GM18861 (cell line): ENCODE results near the gene RIMBP2.

ENCODE experiments used
- ATAC-seq: cut with Tn5 transposase; IDR thresholded peaks from one replicate; pipeline ENCODE4 v1.9.1; 2021; ENCODE audit not compliant: unreplicated experiment

Gene RIMBP2

DNA sequence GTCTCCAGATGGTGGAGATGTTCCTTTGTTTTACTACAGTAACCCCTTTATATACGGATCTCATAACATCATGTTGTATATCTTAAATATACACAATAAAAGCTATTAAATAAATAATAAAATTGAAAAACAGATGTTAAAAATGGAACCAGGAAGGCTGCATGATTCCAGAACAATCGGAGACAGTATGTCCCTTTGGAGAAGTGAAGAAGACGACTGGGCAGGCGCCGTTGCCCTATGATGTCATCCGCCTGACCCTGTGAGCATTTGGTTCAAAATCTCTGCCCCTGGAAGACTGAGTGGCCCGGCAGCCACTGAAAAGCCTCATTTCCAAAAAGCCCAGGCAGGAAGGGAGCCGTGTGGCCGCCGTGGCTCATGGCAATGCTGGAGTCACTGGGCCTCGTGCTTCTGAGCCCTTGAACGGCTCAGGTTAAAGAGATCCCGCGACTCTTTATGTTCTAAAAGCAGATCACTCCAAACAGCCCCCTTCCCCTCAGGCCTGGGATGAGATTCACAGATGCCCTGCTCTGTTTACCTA, 30.8 kb downstream of the RIMBP2 start:
- ATAC-seq: no peak

DNA sequence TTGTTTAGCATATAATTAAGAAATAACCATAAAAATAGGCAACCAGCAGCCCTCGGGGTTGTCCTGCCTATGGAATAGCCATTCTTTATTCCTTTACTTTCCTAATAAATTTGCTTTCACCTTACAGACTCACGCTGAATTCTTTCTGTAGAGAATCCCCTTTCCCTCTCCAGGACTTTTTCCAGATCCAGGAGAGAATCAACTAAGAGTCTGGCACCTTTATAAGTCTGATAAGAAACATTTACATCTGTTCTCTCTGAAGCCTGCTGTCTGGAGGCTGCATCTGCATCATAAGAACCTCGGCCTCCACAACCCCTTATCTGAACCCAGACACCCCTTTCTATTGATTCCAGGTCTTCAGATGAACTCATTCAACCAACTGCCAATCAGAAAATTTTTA, 32.3 kb downstream of the RIMBP2 start:
- ATAC-seq: no peak

DNA sequence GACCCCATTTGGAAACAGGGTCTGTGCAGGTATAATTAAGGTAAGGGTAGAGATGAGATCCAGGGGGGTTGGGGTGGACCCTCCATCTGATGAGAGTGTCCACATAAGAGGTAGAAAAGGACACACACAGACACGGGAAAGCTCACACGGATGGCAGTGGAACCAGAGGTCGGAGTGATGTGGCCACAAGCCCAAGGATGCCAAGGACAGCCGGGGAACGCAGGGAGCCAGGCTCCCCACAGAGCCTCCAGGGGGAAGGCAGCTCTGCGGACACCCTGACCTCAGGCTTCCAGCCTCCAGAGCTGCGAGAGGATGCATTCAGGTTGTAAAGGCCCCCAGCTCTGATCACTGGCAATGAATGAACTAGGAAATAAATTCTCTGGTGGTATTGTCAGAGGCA, 33.0 kb downstream of the RIMBP2 start:
- no peak for ATAC-seq

DNA sequence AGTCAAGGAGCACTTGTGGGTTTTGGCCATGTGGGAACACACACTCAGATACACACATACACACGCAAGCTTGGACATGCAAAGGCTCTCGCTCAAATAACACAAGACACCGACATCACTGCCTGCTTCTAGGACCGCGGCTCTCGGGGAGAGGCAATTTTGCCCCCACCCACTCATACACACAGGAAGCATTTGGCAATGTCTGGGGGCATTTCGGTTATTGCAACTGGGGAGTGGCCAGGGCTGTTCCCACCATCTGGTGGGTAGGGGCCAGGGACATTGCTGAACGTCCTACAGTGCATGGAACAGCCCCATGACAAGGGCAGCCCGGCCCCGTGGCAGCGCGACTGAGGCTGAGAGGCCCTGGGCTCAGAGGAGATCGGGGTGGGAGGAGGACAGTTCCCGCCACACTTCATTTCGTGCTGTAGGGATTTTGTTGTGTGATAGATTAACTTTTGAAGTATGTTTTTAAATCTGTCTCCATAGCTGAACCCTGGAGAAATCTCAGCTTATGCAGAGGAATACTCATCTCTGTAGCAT, 35.6 kb downstream of the RIMBP2 start:
- ATAC-seq: no peak

DNA sequence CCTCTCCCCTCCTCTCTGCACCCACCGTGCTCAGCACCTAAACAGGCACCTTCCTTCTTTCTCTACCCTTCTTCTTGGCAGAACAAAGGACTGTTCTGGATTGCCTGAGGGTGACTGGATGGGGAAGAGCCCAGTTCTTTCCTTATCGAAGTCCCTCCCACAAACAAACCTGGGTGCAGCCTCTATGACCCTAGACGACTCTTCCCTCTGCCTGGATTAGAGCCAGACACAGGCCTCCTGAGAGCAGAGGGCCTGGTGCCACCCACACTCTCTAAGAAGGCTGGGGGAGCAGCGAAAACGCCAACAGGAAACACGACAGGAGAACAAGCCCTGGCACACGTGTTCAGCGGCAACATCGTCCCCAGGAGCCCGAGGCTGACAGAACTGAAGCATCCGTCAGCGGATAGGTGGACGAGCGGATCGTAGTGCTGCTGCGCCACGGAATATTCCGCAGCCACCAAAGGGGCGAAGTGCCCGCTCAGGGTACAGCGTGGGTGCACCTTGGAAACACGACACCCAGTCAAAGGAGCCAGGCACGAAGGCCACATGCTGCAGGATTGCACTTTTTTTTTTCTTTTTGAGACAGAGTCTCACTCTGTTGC, 38.0 kb downstream of the RIMBP2 start:
- ATAC-seq: no peak

DNA sequence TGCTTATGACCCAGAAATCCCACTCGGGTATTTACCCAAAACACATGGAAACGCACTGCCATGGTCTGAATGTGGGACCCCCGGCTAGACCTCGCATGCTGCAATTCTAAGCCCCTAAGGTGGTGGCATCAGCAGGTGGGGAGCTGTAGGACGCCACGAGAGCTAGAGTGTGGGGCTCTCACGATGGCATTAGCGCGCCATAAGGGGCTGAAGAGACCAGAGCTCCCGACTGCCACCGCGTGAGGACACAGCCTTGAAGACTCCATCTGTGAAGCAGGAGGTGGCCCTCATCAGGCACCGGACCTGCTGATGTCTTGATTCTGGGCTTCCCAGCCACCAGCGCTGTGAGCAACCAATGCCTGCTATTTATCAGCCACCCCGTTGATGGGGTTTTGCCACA, 40.3 kb downstream of the RIMBP2 start:
- ATAC-seq: no peak

DNA sequence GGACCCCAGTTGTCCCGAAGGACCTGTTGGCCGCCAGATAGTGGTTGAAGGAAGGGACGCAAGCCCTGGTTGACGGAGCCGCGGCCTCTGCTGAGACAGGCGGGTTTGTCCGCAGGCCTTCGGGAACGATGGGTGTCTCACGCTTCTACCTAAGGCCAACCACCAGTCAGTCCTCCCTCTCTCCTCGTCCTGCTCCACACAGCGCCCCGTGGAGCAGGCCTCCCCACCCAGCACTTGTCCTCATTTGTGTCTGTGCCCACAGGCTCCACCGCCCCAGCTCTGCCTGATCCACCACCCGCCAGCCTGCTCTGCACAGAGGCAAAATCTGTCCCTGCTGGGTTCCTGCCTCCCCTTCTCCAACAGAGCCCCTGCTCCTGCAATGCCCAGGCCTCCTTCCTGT, 41.0 kb downstream of the RIMBP2 start:
- no peak for ATAC-seq

DNA sequence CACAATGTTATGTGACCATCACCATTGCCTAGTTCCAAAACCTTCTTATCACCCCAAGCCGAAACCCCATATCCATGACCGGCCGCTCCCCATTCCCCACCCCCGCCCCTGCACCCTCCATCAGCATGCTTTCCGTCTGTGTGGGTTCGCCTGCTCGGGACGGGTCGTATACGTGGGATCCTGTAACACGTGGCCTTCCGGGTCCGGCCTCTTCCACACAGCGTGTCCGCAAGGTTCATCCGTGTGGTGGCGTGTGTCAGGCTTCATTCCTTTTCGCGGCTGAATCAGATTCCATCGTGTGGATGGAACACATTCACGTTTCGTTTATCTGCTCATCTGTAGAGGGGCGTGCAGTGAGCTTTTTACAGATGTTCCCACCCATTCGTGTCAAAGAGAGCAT, 41.4 kb downstream of the RIMBP2 start:
- no peak for ATAC-seq

DNA sequence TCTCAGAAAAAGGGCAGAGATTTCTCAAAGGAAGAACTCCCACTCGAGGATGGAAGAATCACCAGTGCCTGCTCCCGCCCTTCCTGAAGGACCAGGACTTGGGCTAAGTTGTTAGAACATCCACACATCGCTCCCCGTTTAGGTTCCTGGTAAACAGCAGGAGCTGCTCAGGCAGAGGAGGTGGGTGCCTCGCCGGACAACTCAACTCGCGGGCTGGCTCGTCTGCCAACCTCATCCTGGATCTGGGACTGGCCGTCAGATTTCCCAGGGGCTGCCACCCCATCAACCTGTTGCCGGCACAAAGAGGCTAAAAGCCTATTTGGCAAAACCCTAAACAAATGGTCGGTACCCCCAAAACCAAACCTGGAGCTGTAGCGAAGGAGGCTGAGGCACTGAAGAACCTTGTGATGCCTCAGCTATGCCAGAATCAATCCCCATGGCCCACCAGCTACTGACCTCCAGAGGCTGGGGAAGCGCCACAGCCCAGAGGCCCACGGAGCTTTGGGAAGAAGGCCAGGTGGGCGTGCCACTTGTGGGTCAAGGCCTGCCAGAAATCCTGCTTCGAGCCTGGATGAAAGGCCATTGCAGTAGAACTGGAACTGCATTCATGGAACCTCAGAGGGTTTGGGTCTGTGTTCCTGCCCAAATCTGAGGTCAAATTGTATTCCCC, 42.9 kb downstream of the RIMBP2 start:
- ATAC-seq: no peak

DNA sequence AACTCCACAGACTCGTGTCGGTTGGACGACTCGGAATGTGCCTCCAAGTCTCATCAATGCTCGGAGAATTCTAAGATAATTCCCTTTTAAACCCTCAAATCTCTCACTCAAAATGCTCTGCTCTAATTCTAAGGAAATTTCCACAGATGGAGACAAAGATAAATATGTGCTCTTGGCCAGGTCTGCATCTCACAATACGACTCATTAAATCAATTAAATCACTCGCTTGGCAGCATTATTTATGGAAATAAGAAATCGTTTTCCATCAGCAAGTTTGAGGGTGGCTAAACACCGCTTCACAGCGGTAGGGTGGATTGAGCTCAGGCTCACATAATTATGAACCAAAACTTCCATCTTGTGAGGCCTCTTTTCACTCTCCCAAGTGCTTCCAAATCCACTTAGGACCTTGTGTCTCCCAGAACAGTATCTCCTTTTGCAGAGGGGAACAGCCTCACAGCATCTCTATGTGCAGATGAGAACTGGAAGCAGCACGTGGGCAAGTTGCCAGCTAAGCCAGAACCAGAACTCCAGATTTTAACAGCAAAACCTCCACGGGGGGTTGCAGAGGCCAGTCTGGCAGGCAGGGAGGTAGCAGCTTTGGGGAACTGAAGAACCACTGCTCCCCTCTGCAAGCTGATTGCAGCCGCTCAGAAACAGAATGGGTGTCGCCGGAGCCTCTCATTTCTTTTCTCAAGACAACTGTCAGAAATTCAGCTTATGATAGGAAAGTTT, 43.8 kb downstream of the RIMBP2 start:
- no peak for ATAC-seq

DNA sequence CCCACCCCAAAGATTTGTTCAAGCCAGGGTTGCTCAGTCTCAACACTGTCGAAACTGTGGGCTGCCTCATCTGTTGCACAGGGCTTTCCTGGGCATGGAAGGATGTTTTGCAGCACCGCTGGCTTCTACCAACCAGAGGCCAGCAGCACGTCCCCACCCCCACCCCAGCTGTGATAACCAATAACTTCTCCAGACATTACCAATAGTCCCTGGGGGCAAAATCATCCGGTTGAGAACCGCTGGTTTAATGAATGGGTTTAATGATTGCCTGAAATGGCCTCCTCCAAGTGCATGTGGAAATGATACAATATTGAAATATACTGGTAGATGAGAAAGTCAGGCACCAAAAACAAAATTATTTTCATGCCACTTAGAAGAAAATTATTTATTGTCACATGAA, 44.5 kb downstream of the RIMBP2 start:
- no peak for ATAC-seq

DNA sequence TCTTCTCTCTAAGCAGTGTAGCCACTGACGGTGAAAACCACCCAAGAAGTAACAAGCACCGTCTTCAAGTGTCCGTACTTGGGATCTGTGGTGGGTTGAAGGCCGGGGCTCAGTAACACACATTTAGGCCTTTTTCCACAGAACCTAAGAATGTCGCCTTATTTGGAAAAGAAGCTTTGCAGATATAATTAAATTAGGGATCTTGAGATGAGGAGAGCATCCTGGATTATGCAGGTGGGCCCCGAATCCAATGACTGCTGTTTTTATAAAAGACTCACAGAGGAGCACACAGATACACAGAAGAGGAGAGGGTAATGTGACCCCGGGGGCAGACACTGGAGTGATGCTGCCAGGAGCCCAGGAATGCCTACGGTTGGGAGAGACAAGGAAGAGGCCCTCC, 46.3 kb downstream of the RIMBP2 start:
- no peak for ATAC-seq

DNA sequence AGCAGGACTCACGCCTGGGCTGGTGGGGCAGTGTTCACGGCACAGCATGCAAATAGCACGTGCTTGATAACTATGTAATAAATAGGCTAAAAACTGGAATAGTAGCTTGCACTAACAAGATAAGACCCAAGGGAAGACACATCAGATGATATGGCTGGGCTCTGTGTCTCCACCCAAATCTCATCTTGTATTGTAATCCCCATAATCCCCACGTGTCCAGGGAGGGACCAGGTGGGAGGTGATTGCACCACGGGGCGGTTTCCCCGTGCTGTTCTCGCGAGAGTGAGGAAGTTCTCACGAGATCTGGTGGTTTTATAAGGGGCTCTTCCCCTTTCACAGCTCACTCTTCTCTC, 46.9 kb downstream of the RIMBP2 start:
- no peak for ATAC-seq

DNA sequence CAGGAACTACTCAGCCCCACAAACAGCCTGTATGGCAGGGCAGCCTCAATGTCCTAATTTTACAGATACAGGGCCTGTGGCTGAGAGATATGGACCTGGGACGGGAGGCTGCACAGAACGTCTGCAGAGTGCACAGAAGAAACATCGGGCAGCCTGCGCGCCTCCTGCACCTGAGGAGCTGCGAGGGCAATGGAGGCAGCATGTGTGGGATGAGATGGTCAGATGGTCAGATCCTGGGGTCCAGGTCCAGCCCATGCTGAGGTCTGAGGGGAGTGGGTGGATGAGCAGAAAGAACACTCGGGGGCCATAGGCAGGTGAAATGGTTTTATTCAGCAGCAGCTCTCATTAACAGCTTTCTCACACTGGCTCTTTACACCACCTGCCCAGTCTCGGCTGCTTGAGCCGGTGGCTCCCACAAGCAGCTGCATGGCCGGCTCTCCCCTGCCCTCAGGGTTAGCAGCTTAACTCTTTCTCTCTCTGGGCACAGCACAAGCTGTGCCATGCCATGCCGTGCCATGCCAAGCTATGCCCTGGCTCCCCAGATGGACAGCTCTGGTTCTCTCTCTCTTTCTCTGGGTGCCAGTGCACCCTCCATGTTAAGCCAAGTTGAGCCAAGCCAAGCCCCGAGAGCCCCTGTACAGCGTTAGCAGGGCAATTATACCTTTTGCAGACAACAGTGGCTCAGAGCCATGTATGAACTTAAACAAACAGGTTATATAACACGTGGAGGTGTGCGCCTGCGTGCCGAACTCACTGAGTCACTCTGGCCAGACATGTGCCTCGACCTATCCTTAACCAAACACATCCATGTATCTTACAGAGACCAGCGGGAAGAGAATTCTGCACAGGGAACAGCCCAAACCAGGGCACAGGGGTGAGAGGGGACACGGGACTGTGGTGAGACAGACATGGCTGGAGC, 47.6 kb downstream of the RIMBP2 start:
- ATAC-seq: no peak

DNA sequence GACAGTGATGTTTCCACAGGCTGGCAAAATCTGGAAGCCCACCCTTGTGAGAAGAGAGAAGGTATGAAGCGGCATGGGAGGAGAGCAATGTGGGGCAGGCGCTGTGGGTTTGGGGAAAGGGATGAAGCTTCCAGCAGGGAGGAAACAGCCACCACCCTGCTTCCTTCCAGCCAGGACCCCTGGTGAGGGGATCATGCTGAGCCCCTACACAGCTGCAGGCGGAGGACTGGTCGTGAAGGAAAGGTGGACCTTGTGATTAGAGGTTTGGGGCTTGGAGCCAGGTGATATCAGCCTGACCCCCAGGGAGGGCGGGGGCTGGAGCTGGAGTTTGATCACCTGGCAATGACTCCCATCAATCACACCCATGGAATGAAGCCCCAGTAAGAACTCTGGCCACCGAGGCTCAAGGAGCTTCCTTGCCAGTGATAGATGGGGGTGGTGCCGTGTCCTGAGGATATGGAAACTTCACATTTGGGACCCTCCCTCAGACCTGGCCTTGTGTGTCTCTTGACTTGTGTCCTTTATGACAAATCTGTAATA, 48.6 kb downstream of the RIMBP2 start:
- ATAC-seq: no peak

DNA sequence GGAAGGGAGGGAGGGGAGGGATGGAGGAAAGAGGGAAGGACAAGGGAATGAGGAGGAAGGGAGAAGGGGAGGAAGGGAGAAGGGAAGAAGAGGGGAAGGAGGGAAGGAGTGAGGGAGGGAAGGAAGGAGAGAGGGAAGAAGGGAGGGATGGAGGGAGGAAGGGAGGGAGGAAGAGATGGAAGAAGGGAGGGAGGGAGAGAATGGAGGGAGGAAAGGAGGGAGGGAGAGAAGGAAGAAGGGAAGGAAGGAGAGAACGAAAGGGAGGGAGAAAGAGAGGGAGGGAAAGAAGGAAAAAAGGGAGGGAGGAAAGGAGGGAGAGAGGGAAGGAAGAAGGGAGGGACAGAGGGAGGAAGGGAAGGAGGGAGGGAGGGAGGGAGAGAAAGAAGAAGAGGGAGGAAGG, 49.5 kb downstream of the RIMBP2 start:
- no peak for ATAC-seq

DNA sequence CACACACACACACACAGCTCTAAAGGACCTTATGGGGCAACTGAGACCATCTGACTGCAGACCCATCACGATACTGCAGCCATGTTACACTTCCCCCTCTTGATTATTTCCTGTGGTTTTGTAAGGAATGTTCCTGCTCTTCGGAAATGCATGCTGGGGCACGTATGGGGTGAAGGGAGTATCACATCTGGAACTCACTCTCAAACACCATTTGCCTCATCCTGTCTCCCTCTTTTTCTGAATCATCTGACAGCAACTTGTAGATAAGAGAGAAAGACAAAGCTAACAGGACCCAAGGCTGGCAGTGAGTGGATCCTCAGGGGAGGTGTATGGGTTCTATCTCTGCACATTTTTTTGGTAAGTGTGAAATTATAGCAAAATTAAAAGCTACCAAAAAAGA, 50.3 kb downstream of the RIMBP2 start:
- no peak for ATAC-seq

DNA sequence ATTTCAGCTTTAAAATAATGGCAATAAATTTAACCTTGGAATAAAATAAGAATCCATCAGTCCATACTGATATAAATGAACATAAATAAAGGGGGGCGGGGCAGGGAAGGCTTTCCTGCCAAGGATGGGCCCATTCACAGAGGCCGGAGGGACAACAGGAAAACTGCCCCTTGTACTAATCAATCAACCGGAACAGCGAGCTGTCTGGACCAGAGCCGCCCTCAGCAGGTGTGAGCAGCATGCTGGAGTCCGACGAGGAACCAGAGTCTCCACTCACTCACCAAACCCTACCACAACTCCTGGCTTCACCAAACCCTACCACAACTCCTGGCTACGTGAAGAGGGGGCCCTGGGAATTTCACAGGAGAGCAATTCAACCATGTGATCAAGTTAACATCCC, 51.3 kb downstream of the RIMBP2 start:
- ATAC-seq: no peak

DNA sequence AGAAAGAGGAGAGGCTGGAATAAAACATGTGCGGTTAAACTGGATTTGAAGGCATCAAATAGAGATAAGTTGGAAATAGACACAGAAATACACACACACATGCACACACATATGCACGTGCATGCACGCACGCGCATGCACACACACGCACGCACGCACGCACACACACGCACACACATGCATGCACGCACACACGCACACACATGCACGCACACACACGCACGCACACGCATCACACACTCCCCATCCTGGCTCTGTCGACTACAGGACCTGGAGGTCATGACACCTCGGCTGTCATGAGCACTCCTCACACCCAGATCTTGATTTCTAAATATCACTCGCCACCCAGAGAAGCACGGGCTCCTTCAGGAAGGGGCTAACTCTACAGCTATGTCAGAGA, 51.8 kb downstream of the RIMBP2 start:
- ATAC-seq: no peak

DNA sequence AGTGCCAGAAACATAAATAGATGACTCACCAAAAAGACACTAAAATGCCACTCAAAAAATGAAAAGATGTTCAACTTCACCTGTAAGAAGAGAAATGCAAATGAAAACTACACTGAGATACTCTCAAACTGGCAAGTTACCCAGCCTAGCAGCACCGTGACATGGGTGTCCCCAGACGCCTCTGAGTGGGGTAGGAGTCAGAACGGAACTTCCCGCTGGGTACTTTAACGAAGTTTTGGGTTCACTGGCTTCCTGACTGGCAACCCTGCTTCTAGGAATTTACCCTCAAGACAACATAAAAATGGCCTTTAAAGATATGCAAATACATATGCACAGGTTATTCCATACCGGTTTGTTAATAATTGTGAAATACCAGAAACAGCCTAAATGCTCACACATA, 52.6 kb downstream of the RIMBP2 start:
- ATAC-seq: no peak
